Measurements from ENCODE around the gene HERPUD1.

The HERPUD1 gene

DNA sequence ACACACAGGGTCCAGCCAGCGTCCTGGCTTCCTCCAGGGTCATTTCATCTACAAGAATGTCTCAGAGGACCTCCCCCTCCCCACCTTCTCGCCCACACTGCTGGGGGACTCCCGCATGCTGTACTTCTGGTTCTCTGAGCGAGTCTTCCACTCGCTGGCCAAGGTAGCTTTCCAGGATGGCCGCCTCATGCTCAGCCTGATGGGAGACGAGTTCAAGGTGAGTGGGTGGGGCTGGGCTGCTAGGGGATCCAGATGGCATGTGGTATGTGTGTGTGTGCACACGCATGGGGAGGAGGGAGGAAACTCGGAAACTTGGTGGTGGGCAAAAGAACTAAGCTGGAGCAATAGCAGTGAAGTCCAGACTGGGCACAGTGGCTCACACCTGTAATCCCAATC is 41.4 kb downstream of the HERPUD1 start:
- TF ChIP-seq TAF1 (IDR thresholded peaks at IDR 0.05; ENCODE audit: borderline replicate concordance, insufficient read depth, low read length) (no peak), FOXP2 (optimal IDR thresholded peaks at IDR 0.05; ENCODE audit: borderline replicate concordance, extremely low read depth, extremely low read length, insufficient read depth) (no peak), SIN3A (IDR thresholded peaks at IDR 0.05; ENCODE audit: borderline replicate concordance, insufficient read depth, low read length) (no peak), POLR2AphosphoS5 (IDR thresholded peaks at IDR 0.05; ENCODE audit: low read depth, low read length) (no peak)
- TF ChIP-seq, protein P1, sequence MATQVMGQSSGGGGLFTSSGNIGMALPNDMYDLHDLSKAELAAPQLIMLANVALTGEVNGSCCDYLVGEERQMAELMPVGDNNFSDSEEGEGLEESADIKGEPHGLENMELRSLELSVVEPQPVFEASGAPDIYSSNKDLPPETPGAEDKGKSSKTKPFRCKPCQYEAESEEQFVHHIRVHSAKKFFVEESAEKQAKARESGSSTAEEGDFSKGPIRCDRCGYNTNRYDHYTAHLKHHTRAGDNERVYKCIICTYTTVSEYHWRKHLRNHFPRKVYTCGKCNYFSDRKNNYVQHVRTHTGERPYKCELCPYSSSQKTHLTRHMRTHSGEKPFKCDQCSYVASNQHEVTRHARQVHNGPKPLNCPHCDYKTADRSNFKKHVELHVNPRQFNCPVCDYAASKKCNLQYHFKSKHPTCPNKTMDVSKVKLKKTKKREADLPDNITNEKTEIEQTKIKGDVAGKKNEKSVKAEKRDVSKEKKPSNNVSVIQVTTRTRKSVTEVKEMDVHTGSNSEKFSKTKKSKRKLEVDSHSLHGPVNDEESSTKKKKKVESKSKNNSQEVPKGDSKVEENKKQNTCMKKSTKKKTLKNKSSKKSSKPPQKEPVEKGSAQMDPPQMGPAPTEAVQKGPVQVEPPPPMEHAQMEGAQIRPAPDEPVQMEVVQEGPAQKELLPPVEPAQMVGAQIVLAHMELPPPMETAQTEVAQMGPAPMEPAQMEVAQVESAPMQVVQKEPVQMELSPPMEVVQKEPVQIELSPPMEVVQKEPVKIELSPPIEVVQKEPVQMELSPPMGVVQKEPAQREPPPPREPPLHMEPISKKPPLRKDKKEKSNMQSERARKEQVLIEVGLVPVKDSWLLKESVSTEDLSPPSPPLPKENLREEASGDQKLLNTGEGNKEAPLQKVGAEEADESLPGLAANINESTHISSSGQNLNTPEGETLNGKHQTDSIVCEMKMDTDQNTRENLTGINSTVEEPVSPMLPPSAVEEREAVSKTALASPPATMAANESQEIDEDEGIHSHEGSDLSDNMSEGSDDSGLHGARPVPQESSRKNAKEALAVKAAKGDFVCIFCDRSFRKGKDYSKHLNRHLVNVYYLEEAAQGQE (IDR thresholded peaks at IDR 0.05; ENCODE audit: insufficient read depth in 1 of 2, low read depth in 2 of 2, low read length in 2 of 2), result no peak

DNA sequence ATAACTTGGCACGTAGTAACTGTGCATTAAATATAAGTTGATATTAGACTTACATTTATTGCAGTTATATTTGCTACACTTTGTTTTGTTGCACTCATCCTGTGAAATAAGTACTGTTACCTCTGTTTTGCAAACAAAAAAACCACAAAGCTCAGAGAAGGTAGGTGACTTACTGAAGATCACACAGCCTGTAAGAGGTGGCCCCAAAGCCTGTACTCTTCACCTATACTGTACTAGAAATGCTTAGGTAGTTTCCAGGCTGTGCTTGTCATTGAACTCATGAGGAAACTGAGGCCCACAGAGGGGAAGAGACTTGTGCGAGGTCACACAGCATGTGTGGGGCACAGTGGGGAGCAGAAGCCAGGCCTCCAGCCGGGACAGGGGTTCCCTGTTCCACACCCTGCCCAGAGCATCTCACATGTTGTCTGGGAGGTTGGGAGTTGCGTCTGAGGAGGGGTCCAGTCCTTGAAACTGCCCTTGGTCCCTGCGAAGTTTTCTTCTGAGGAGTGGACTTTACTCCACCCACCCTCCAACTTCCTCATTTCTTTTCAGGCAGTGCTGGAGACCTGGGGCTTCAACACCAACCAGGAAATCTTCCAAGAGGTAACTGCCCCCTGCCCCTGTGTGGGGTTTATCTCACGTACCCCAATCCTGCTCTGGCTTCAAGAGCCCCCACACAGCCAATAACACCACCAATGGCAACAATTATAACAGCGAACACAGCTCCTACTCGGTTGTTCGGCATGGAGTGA is 42.8 kb downstream of the HERPUD1 start:
- TF ChIP-seq POLR2AphosphoS5 (IDR thresholded peaks at IDR 0.05; ENCODE audit: low read depth, low read length), result no peak
- TF ChIP-seq SIN3A (IDR thresholded peaks at IDR 0.05; ENCODE audit: borderline replicate concordance, insufficient read depth, low read length), result no peak
- no peak for TF ChIP-seq FOXP2 (optimal IDR thresholded peaks at IDR 0.05; ENCODE audit: borderline replicate concordance, extremely low read depth, extremely low read length, insufficient read depth)
- TF ChIP-seq, protein P1 (IDR thresholded peaks at IDR 0.05; ENCODE audit: insufficient read depth in 1 of 2, low read depth in 2 of 2, low read length in 2 of 2), result no peak
- TF ChIP-seq TAF1 (IDR thresholded peaks at IDR 0.05; ENCODE audit: borderline replicate concordance, insufficient read depth, low read length), result no peak

DNA sequence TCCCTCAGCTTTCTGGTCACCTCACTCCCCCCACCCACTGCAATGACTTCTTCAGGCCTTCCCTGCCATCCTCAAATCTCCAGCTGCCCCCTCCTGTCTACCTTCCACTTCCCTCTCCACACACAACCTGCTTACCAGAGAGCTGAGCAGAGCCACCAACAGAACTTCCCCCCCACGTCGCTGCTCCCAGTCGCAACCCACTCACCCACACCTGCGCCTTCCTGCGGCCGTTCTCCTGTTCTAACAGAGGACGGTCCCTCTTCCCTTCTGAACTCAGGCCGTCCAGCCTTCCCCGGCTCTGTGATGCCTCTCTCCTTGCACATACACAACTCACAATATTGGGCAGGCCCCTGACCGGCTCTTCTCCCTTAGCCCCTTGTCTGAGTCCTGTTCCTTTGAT is 43.8 kb downstream of the HERPUD1 start:
- TF ChIP-seq FOXP2 (optimal IDR thresholded peaks at IDR 0.05; ENCODE audit: borderline replicate concordance, extremely low read depth, extremely low read length, insufficient read depth) (no peak), TAF1 (IDR thresholded peaks at IDR 0.05; ENCODE audit: borderline replicate concordance, insufficient read depth, low read length) (no peak), POLR2AphosphoS5 (IDR thresholded peaks at IDR 0.05; ENCODE audit: low read depth, low read length) (no peak), SIN3A (IDR thresholded peaks at IDR 0.05; ENCODE audit: borderline replicate concordance, insufficient read depth, low read length) (no peak)
- TF ChIP-seq, protein P1 (IDR thresholded peaks at IDR 0.05; ENCODE audit: insufficient read depth in 1 of 2, low read depth in 2 of 2, low read length in 2 of 2), result no peak

DNA sequence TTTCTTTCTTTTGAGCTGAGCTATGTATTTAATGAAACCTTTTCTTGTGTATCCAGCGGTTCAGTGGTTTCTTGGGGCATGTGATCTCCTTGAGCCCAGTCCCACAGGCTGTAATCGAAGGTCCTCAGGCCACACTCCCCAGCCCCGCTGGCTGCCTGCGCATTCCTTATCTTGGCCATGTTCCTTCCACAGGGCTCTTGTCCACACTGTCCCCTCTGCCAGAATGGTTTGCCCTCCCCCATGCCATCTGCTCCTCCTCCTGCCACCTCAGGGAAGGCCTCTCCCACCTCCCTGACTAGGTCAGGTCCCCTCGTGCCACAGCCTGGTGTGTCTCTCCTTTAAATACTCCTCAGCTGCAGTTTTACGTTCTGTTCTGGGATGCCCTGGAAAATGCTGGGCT is 45.3 kb downstream of the HERPUD1 start:
- TF ChIP-seq, protein P1 (IDR thresholded peaks at IDR 0.05; ENCODE audit: insufficient read depth in 1 of 2, low read depth in 2 of 2, low read length in 2 of 2), result no peak
- TF ChIP-seq SIN3A (IDR thresholded peaks at IDR 0.05; ENCODE audit: borderline replicate concordance, insufficient read depth, low read length) (no peak), TAF1 (IDR thresholded peaks at IDR 0.05; ENCODE audit: borderline replicate concordance, insufficient read depth, low read length) (no peak), FOXP2 (optimal IDR thresholded peaks at IDR 0.05; ENCODE audit: borderline replicate concordance, extremely low read depth, extremely low read length, insufficient read depth) (no peak), POLR2AphosphoS5 (IDR thresholded peaks at IDR 0.05; ENCODE audit: low read depth, low read length) (no peak)

All from PFSK-1 (cell line).